Stimulated activated CD4-positive, alpha-beta T cell treated with anti-CD3 and anti-CD28 coated beads, Interleukin-1b, Interleukin-23, amount 100 ng/mL, for 48 hours (primary cell): ENCODE data around the gene CTIF.
"Not testable (repeated sequence)": the region's sequence is repeated elsewhere in the genome, so short reads cannot be mapped to it uniquely, and the experiment has no call there.

ENCODE experiments used
- DNase-seq: peaks from one replicate; pipeline ENCODE4 v3.0.0-alpha.2; 2020

Gene CTIF

GRCh38 chr18:48649231-48649630, 110.4 kb downstream of the CTIF start:
- DNase-seq = no peak

DNA sequence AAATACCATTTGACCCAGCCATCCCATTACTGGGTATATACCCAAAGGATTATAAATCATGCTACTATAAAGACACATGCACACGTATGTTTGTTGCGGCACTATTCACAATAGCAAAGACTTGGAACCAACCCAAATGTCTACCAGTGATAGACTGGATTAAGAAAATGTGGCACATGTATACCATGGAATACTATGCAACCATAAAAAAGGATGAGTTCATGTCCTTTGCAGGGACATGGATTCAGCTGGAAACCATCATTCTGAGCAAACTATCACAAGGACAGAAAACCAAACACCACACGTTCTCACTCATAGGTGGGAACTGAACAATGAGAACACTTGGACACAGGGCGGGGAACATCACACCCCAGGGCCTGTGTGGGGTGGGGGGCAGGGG, 115.8 kb downstream of the CTIF start:
- DNase-seq = not testable (repeated sequence)

DNA sequence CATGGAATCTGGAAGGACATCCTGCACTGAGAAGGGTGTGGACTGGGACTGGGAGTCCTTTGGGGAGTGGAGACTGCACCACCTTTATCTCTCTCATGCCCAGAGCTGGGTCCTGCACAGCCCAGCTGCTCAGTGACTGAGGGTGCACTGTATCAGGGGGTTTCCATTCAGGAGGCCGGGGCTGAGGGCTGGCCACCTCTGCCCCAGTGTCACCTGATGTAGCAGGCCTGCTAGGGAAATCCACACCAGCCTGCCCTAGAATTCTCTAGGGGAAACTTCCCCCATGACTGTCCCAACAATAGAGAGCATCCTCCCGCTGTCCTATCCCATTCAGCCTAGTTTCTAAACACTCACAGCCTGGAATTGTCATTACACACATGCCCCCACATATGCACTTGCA, 116.7 kb downstream of the CTIF start:
- no peak for DNase-seq

DNA sequence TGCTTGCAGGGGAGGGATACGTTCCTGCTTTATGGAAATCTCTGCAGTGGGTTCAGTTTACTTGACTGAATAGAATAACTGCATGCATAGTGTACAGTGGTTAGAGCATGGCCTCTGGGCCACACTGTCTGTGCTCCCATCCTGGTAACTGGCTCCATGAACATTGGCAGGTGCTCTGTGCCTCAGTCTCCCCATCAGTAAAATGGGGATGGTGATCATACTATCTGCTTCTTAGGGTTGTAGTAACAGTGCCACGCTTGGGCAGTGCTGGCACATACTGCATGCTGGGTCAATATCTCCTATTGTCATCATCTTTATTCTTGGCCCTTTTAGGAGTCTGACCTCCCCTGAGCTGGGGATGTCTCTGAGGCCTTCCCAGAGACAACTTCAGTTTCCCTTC, 117.3 kb downstream of the CTIF start:
- no peak for DNase-seq

DNA sequence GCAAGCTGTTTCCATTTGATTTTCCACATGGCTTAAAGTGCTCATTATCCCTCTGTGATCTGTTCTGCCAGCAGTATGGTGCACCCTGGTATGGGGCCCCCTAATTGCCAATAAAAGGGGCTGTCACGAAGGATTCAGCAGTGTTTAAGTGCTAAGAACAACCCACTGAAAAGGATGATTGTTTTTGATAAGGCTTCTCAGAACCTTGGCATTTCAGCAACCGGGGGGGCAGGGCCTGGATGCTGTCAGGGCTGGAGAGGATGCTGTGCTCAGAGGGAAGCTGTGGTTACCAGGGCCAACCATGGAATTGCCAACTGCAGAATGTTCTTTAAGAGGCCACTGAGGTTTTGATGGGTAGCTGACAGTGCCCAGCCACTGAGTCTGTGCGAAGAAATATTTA, 117.8 kb downstream of the CTIF start:
- no peak for DNase-seq

- no peak for DNase-seq
These were observed 118.8 kb downstream of the CTIF start for GRCh38 chr18:48657447-48658120.

DNA sequence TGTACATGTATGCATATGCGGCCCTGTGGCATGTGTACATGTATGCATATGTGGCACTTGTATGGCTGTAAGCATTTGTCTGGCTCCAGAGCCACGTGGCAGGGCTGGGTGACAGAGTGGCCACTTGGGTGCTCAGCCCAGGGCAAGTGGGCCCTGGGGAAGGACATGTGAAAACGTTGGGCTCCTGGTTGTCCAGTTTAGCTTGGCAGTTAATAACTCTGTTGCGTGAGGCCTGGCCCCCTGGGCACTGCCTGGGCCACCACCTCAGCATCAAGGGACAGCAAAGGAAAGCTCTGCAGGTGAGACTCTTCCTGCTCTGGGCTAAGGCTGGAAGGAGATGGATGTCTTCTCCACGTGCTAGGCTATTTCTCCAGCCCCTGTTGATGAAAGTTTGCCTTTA, 119.9 kb downstream of the CTIF start:
- DNase-seq = no peak

DNA sequence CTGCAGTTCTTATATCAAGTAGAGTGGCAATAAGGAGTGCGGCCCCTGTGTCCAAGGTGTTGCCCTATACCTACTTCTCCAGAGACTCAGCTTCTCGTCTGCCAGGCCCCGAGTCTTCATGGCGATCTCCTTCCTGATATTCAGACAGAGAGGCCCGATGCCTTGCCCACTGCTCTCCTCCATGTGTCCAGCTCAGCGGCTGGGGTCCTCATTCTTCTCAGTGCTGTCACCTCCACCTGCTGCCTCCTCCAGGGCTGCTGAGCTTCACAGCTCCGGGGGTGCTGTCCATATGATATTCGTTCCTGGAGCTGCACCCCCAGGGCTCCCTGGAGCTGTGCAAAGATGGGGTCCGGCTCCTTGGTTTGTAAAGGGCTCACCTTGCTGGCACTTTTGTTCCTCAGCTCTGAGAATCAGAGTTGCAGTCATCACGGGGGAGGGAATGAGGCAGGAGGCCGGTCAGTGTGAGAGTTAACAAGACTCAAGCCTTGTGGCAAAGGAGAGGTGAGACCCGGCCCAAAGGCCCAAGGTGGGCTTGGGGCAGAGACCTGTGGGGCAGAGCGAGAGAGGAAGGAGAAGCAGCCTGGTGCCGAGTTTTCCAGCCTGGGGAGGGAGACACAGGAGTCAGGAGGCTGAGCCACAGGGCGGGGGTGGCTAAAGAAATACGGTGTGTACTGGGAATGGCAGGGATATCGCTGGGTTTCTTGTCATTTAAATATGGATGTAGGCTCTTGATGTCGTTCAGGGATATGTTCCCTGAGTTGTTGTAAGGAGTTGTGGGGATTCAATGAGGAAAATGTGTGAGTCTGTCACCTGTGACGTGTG, 120.6 kb downstream of the CTIF start:
- DNase-seq = no peak

- DNase-seq = no peak
These were observed 121.8 kb downstream of the CTIF start for GRCh38 chr18:48660346-48661228.

- no peak for DNase-seq
These were observed 122.6 kb downstream of the CTIF start for GRCh38 chr18:48661421-48661820.

DNA sequence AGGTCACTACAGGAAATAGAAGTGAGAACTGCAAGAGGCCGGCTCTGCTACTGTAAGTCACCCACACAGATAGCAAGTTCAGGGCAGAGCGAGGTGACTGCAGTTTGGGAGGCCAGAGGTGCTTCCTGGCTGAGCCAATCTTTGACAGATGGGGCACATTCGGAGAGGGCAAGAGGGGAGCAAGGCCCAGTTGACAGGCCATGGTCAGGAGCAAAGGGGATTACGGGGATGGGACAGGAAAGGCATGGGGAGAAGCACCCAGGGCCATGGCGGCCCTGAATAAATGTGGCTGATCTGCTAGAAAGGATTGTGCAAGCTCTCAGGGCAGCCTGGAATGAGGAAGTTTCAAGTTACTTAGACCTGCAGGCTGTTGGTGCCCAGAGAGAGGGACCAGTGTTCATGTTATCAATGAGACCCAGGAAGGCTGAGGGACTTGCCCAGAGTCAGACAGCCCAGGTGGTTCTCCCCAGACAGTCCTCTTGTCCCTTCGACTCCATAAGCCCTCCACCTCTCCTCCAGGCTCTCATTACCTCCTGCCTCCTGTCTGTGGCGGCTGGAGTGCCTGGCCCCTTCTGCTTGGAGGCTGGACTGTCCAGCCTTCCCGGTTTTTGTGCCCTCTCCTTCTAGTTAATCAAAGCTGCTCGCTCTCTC, 123.3 kb downstream of the CTIF start:
- DNase-seq = no peak

- DNase-seq = no peak
These were observed 124.5 kb downstream of the CTIF start for GRCh38 chr18:48663096-48663930.

- peak; percentile 44 for DNase-seq
These were observed 125.4 kb downstream of the CTIF start for GRCh38 chr18:48663931-48664847.

DNA sequence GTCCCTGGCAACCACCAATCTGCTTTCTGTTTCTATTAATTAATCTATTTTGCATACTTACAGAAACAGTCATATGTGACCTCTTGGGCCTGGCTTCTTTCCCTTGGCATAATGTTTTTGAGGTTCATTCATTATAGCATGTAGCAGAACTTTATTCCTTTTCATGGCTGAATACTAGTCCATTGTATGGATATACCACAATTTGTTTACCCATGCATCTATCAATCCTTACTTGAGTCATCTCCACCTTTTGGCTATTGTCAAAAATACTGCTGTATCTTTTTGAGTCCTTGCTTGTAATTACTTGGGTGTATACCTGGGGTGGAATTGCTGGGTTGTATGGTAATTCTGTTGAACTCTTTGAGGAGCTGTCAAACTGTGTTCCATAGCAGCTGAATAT, 126.8 kb downstream of the CTIF start:
- DNase-seq = no peak

DNA sequence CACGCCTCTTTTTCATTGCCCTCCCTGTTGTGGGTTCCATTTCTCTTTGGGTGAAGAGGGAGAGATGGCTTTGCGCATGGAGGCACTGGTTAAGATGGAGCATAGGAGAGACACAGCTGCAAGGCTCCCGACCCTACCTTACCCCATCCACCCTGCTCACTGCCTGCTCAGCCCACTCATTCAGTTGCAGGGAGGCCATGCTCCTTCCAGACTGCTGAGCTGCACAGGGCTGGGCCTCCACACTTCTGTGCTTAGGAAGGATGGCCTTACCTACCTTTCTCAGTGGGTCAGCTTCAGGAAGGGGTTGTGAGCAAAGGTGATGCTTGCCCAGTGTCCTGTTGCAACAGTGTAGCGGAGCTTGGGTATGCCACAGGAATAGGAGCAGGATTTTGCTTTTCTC, 127.8 kb downstream of the CTIF start:
- DNase-seq = no peak

- no peak for DNase-seq
These were observed 128.7 kb downstream of the CTIF start for GRCh38 chr18:48667276-48668254.

GRCh38 chr18:48668466-48669179, 129.8 kb downstream of the CTIF start:
- DNase-seq = no peak

- no peak for DNase-seq
These were observed 130.4 kb downstream of the CTIF start for GRCh38 chr18:48669180-48669675.
